Cardiac muscle cell (in vitro differentiated cells and primary cell): ENCODE results near the gene DPPA2. TPM values are rescaled to one million over a fixed set of nuclear protein-coding genes. Genes with fewer than 3 reads are reported as not detected.
"Not testable (repeated sequence)": the region's sequence is repeated elsewhere in the genome, so short reads cannot be mapped to it uniquely, and the experiment has no call there.

ENCODE experiments used
- DNase-seq, 2 donors: peaks; one replicate each; pipeline versions ENCODE4 v3.0.0 to v3.0.0-alpha.2; 2010 to 2017; ENCODE audit warnings: low read depth in 1 of 2, low spot score in 1 of 2
- H3K27ac ChIP-seq: fragments of 200-600 bp; sonication (generic); 2 replicates; pipeline ENCODE4 v1.5.1; 2016
- H3K27me3 ChIP-seq: fragments of 200-600 bp; sonication (generic); 2 replicates; pipeline ENCODE4 v1.6.0; 2016; ENCODE audit warnings: control low read depth
- H3K36me3 ChIP-seq: fragments of 200-600 bp; sonication (generic); 2 replicates; pipeline ENCODE4 v1.5.1; 2016; ENCODE audit warnings: control low read depth
- H3K4me1 ChIP-seq: fragments of 200-600 bp; sonication (generic); 2 replicates; pipeline ENCODE4 v1.8.1; 2017; ENCODE audit warnings: low read depth, mild to moderate bottlenecking, mixed run types
- H3K4me3 ChIP-seq: fragments of 200-600 bp; sonication (generic); 2 replicates; pipeline ENCODE4 v1.5.1; 2016; ENCODE audit warnings: mild to moderate bottlenecking
- H3K9me3 ChIP-seq: fragments of 200-600 bp; sonication (generic); 2 replicates; pipeline ENCODE4 v1.5.1; 2017; ENCODE audit warnings: low read depth, mild to moderate bottlenecking, control low read depth
- CTCF ChIP-seq: IDR thresholded peaks from 2 replicates; pipeline ENCODE4 v1.5.1; 2012; ENCODE audit warnings: low read depth, mild to moderate bottlenecking, low read length
- polyA plus RNA-seq: library from polyadenylated mRNA; unstranded; fragments of >200 nt; fragmentation: Nextera tagmentation; extraction: Ambion mirVana; gene quantifications from 2 replicates; pipeline ENCODE4 v1.2.1, GENCODE V29; 2016
- total RNA-seq: library from RNA; depleted of rRNA; stranded (reverse); fragments of >200 nt; gene quantifications from 2 replicates; pipeline ENCODE4 v1.2.3, GENCODE V29; 2016

DPPA2 gene
- not detected in 2 replicates for total RNA-seq
- polyA plus RNA-seq = not detected in 2 replicates

- DNase-seq = no peak
- TF ChIP-seq CTCF = no peak
- H3K4me1 ChIP-seq = no peaks in the 10 kb centered on the region
- no peak within 1 kb of the TSS for H3K27ac ChIP-seq
- no peaks in the 10 kb centered on the region for H3K9me3 ChIP-seq
- H3K4me3 ChIP-seq = no peak within 1 kb of the TSS
- H3K36me3 ChIP-seq = no peaks in the 10 kb centered on the region
- no peaks in the 10 kb centered on the region for H3K27me3 ChIP-seq
These were observed at the start of gene DPPA2 for GRCh38 chr3:109316162-109316730. Gene DPPA2 (minus strand): TSS chr3:109316517. CDS start chr3:109314542, 1,975 bp downstream.

- H3K27ac ChIP-seq = no peak overlapping the region
These were observed 47.8 kb upstream of the DPPA2 start for GRCh38 chr3:109364088-109364487.

GRCh38 chr3:109363634-109364033 is 47.3 kb upstream of the DPPA2 start:
- DNase-seq = no peak
- no peak overlapping the region for H3K27ac ChIP-seq

More at GRCh38 chr3:109364088-109364487, 47.8 kb upstream of the DPPA2 start:
- no peak for TF ChIP-seq CTCF
- H3K36me3 ChIP-seq = no peaks in the 10 kb centered on the region
- DNase-seq = no peak
- H3K9me3 ChIP-seq = no peaks in the 10 kb centered on the region
- no peaks in the 10 kb centered on the region for H3K4me1 ChIP-seq
- H3K27me3 ChIP-seq = no peaks in the 10 kb centered on the region
- H3K4me3 ChIP-seq = no peak overlapping the region

GRCh38 chr3:109362823-109363222 is 46.5 kb upstream of the DPPA2 start:
- H3K4me3 ChIP-seq = no peak overlapping the region
- TF ChIP-seq CTCF = no peak
- no peak overlapping the region for H3K27ac ChIP-seq
- no peaks in the 10 kb centered on the region for H3K36me3 ChIP-seq
- no peaks in the 10 kb centered on the region for H3K27me3 ChIP-seq
- no peaks in the 10 kb centered on the region for H3K9me3 ChIP-seq
- no peak for DNase-seq
- H3K4me1 ChIP-seq = no peaks in the 10 kb centered on the region

More at GRCh38 chr3:109363634-109364033, 47.3 kb upstream of the DPPA2 start:
- Histone ChIP-seq H3K9me3 (no peaks in the 10 kb centered on the region), H3K4me3 (no peak overlapping the region), H3K27me3 (no peaks in the 10 kb centered on the region), H3K36me3 (no peaks in the 10 kb centered on the region), H3K4me1 (no peaks in the 10 kb centered on the region)
- TF ChIP-seq CTCF = no peak

GRCh38 chr3:109358809-109359208 is 42.5 kb upstream of the DPPA2 start:
- not testable (repeated sequence) for H3K4me3 ChIP-seq, H3K9me3 ChIP-seq, H3K27me3 ChIP-seq, H3K27ac ChIP-seq, DNase-seq, H3K36me3 ChIP-seq
- H3K4me1 ChIP-seq = peaks cover 12% of the 10 kb centered on the region

- Histone ChIP-seq H3K36me3 (no peaks in the 10 kb centered on the region), H3K4me3 (no peak overlapping the region)
These were observed 40.3 kb upstream of the DPPA2 start for GRCh38 chr3:109356442-109357155.

More at GRCh38 chr3:109356442-109357155, 40.3 kb upstream of the DPPA2 start:
- Histone ChIP-seq H3K27me3 (no peaks in the 10 kb centered on the region), H3K27ac (no peak overlapping the region), H3K9me3 (no peaks in the 10 kb centered on the region), H3K4me1 (peaks cover 12% of the 10 kb centered on the region)
- DNase-seq = no peak
- no peak for TF ChIP-seq CTCF
